NCI-H2107 (cell line): ENCODE data around the gene ADCY5.

Source experiments
- DNase-seq: peaks from one replicate; lab custom pipeline; 2025; lab: John Stamatoyannopoulos, UW

The ADCY5 gene

DNA sequence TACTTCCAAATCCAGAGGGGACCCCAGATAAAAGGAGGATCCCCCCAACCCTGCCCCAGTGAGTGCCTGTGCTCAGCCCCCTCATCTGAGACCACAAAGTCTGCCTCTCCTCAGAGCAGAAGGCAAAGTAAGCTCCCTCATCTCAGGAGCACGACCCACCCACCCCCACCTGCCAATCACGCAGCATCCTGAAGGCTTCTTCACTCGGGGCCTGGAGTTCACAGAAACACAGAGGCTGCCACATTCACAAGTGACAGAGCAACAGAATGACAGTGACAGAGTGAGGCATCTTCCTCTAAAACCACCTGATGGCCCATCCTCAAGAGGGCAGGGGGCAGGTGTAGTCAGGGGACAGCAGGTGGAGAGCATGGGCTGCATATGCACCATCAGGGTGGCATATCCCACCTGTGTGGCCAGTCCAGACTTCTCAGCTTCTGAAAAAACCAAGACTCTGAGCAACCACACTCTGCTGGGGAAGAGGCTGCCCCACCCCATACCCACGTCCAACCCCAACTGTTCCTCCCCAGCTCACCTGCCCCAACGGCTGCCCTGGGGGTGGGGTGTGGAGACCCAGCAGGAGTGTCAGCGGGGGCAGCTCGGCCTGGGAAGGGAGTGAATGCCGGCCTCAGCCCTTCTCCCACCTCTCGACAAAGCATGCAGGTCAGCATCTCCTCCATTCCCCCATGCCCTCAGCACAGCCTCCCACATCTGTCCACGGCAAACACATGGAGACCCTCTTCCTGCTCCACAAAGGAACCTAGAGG is 19.3 kb downstream of the ADCY5 start:
- no peak for DNase-seq

DNA sequence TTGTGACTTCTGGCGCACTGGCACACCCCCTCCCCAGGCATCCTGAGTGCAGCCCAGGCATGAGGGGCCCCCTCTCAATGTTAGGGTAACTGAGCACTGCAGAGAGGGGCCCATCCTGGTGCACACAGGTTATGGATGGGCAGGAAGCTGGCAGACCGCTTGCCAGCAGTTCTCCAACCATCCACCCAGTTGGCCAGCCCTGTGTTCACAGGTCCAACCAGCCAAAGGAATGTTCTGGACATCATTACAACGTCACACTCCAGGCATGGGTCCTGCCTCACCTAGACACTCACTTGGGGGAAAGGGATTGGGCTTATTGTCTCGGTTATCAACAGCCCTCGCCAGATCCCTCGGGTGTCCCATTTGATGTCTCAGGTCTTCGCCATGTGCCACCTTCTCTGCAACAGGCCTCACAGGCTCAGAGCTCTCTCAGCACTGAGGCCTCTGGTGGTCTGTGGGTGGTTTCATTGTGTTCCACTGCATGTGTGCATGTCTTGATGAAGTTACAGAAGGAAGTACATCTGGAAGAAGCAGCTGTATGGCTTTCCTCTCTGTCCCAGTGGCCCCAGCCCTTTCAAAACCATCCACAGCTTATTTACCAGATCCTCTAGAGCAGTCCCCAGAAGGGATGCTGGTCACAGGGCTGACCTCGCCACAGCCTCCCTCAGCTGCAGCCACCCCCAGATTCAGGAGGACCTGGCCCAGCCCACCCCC is 23.7 kb downstream of the ADCY5 start:
- DNase-seq, result no peak

DNA sequence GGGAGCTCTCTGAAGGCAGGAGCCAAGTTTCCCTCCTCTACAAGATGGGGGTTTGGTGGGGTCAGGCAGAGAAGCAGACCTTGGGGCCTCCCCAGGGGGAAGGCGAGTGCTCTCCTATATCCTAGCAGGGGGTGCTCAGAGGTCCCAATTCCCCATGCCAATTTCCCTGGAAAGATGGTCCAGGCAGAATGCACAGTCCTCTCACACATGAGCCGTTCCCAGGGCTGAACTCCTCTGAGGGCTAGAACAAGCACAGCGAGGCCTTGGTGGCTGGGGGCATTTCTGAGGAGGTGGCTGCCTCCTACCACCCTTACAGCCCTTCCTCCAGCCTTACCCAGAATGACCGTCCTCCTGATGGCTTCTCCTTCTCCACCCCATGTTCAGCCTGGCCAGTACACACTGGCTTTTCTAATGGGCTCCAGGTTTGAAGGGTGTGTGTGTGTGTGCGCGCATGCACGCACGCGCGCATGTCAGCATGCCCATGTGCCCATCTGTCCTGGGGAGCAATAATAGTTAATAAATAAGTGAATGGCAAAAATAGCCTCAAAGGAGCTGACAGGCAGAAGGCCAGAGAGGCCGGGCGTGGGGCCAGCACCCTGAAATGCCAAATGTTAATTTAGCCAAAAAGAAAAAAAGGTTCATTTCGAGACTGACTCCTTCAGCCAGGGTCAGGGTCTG is 24.4 kb downstream of the ADCY5 start:
- DNase-seq, result no peak

DNA sequence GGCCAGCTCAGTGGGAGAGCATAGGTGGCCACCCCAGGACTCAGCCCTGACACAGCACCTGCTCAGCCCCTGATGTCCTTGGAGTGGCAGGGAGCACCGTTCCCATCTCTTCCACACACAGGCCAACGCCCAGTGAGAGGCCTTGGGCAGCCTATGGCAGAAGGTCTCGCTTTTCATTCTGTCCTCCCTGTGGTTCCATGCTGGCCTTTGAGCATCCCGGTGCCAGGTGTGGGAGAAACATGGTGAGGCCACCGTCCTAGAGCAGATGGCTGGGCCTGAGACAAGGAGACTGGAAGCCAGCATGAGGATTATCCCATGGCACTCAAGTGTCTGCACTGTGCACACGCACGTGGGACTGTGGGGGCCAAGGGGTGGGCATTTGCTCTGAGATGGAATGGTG is 25.1 kb downstream of the ADCY5 start:
- DNase-seq, result no peak

DNA sequence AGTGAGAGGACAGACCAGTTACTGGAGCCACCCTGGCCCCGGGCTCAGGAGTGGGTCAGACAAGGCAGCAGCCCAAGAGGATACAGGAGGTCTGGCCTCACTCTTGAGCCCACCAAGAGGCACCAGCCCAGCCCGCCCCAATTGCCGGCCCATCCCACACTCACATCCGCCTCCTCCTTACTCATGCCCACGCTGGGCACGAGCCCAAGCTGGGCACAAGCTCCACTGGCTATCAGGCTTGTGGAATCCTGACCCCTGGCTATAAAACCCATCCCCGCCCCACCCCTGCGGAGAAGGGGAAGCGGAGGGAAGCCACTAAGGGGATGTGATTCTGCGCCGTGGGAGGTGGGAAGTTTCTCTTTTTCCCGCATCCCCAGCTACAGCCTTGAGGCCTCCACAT is 25.9 kb downstream of the ADCY5 start:
- no peak for DNase-seq

DNA sequence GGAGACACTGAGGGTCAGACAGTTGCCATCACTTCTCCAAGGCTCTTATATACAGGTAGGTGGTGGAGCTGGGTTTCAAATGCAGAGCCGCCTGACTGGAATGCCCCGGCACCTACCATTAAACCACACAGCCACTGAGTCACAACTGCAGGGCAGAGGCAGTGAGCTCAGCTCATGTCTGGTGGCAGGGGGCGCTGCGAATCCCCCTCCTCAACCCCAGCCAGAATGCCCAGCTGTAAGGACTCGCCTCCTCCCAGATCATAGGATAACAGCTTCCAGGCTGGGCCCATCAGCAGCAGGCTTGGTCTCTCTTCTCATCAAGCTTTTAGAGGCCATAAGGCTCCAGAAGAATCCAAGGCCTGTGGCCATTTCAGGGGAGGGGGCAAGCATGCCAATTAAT is 26.4 kb downstream of the ADCY5 start:
- DNase-seq, result no peak

DNA sequence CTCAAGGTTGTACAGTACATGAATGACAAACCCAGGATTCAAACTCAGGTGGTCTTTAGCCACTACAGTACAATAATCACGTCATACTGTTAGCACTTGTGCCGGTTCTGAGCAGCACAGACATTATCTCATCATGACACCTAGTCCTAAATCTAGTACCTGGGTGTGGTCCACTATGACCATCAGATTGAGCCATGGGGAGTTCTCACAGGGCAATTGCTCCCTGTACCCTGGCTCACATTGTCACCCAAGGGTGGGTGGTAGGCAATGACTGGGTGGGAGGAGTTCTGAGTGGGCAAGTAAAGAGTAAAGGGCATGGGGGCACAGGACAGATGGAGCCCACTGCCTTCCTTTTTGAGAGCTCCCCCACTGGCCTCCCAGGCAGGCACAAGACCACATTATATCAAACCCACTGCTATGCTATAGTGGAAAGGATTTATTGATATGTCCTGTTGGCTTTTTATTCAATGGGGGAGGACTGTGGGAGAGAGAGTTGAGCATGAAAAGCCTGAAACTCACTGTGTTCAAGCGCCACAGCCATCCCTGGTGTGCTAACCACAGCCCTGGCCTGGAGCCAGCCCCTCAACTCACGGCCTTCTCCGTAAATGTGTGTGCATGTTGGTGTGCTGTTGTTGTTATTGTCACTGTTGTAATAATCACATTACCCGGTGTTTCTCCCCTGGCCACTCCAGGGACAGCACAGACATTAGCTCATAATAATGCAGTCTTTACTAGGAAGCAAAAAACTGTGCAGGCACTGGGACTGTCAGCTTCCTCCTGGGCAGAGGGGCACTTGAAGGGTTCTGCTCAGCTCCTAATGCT is 27.3 kb downstream of the ADCY5 start:
- DNase-seq, result peak; percentile 91

DNA sequence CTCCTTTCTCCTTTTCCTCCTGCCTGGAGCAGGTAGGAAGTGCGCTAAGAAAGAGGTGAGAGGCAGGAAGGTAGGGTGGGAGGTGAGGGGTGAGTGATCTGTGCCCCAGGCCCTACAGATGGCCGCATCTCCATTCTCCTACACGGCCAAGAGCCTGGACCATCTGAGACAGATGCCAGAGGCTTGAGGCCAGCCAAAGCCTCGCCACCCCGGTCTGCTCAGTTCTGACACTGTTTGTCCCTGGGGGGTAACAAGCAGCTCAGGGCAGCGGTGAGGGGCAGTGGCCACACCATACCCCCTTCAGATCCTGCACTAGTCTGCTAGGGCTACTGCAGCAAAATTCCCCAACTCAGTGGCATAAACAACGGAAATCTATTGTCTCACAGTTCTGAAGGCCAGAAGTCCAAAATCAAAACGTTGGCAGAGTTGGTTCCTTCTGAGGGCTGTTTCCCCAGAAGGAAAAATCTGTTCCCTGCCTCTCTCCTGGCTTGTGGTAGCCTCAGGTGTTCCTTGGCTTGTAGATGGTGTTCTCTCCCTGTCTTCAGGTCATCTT is 28.4 kb downstream of the ADCY5 start:
- no peak for DNase-seq

DNA sequence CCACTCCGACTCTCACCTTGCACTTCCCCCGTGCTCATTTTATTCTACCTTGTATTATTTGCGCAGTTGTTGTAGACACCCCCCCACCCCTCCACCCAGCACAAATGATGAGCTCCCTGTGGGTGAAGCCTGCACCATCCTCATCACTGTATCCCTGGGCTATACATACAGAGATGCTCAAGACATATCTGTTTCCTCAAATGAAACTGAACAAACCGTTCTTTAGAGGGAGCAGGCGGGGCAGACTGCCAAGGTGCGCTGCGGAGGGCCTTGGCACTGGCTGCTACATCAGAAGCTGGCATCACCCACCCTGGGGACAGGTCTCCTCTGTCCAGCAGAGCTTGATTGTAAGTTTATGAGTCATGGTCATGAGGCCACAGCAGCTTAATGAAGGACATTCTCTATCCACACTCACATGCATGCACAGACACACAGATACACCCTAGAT is 29.0 kb downstream of the ADCY5 start:
- DNase-seq, result no peak

DNA sequence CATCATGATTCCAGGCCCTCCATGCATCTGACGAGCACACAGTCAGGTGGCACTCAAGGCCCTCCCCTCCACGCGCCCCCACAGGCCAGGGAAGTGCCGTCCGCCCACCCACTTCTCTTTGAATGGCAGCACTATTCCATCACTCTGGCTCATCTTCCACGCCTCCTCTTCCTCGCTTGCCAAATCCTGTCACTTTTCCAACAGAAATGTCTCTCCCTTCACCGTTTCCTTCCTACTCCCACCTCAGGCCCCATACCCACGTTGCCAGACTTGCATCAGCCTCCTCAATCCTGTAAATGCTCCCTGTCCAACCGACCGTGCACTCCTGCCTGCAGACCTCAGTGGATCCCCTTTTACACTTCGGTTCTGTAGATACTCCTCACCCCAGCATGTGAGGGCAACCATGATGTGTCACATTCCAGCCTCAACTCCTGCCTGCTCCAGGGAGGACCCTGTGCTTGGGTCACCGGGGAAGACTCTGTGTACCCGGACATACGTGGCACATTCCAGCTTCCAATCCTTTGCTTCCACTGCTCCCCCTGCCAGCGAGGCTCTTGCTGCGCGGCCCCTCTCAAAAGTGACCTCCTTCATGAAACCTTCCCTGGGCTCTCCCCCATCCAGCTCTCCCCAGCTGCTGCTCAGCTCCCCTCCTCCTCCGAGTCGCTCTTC is 29.6 kb downstream of the ADCY5 start:
- no peak for DNase-seq

DNA sequence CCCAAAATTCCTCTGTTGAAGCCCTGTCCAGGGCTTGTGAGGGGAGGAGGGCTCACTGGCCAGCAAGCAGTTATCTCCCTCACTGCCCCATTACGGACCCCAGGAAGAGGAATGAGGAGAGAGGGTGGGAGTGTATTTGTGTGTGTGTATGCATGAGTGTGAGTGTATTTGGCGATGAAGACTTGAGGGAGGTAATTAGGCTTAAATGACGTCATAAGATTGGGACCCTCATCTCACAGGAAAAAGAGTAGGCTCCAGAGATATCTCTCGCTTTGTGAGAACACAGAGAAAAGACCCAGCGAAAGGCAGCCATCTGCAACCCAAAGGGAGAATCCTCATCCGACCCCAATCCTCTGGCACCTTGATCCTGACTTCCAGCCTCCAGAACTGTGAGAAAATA is 32.2 kb downstream of the ADCY5 start:
- DNase-seq, result no peak

DNA sequence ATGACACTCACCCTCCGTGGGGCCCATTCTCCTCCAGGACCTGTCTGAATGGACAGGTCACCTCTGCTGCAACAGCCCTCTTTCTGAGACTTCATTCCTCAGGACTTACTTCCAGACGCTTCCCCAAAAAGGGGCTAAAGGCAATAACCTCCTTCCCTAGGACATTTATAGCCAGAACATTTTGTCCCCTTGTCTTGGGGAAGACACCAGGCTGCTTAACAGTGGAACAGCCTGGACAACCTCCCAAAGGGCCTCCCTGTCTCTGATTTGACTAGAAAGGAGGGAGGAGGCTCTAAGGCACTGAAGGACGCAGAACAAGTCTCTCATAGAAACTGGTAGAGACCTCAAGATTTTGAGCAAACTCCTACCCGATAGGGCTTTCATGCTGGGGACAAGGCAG is 32.7 kb downstream of the ADCY5 start:
- DNase-seq, result no peak

DNA sequence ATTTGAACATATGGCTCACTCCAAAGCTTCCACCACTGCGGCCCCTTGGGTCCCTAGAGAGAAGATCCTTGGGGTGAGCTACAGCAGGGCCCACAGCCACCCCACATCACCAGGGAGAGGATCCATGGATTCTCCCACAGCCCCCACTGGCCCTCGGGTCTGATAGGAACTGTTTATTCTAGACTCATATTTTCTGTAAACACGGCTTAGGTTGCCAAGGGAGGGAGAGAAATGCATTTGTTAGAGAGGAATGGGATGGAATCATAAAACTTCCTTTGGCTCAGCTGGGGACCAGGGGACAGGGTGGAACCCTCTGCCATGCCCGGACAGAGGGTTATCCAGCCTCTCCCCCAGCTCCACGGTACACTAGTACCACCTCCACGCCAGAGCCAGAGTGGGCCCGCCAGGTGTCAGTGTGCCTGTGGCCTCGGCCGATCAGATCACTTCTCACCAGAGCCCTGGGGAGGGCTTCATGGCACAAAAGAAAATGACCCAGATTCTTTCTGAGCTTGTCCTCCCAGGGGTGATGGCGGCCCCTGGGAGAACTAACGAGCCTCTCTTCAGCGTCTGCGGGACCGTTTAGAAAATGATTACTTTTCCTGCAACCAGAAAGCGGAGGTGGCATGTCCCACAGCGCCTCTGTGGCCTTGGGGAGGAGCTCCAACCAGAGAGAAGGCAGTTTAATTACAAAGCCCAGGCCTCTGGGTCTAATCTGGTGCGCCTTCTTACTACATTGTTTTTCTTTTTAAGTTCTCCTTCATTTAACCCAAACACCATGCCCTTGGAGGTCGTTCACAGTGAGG is 33.7 kb downstream of the ADCY5 start:
- DNase-seq, result no peak

DNA sequence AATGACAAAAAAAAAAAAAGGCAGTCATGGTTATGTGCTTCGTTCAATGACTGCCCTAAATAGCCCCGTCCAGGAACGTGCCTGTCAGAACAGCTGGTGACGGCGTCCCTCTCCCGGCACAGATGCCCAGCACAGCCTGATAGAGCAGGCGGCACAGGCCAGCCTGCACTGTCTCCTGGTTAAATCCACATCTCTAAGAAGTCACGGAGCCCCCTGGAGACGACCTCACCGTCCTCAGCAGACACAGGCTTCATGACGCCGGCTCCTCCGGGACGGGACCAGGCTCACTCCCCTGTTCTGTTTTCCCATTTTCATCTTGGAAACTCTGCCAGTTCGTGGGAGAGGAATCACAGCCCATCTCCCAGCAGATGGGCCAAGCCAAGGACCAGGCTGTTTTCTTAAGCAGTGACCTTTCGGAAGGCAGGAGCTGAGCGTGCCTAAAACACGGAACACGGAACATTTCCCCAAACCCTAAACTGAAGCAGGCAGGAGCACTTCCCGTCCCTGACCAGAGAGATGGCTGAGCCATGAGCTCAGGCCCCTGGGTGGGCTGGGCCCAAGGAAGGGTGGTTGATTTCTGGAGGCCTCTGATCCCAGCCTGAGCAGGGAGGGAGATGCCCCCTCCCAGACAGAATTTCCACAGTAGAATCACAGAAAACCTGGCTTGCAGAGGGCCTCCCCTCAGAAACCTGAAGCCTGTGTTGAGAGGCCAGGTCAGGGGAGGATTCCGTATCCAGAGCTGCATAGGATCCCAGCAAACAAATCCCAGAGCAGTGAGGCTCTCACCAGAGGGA is 35.9 kb downstream of the ADCY5 start:
- no peak for DNase-seq

DNA sequence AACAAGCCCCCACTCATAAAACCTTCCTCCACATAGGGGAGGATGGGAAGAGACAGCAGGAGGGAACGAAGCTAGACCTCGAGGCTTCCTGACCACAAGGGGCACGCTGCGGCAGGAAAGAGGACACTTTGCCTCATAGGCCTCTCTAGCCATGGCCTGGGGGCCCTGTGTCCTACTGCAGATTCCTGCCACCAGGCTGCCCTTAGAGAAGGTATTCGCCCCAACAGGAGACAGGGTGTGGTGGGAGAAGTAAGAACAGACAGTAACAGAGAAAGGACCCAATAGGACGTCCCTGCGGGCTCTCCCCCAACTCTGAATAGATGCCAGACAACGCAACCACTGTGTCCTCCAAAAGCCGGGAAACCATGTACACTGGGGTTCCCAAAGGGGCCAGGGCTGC is 36.8 kb downstream of the ADCY5 start:
- no peak for DNase-seq

DNA sequence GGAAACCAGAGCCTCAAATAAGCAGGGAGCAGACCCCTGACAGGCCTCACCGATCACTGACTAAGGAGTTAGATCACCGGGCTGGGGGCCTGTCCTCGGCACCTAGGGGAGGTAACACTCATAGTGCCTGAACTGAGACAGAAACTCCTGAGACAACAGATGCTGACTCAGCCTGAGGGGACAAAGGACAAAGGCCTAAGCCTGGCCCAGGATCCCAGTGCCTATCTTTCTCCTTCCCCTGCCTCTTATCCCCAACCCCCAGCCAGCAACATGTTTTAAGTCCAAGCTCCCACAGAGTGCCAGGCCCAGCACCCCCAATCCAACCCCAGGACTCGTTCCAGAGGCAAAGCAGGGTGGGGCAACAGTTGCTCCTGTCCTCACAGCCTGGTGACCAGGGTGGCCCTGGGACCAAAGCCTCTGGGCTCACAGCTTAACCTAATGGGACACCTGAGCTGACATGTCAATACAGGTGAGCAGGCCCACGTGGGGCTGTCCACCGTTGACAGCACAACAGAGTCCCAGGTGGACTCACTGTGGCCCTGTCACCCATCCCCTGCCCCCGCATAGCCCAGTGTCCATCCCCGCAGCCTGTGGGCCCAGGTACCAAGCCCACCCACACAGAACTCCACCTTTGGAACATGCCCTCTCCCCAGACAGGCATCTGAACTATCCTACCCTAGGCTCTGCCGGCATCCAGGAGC is 37.4 kb downstream of the ADCY5 start:
- DNase-seq, result no peak

DNA sequence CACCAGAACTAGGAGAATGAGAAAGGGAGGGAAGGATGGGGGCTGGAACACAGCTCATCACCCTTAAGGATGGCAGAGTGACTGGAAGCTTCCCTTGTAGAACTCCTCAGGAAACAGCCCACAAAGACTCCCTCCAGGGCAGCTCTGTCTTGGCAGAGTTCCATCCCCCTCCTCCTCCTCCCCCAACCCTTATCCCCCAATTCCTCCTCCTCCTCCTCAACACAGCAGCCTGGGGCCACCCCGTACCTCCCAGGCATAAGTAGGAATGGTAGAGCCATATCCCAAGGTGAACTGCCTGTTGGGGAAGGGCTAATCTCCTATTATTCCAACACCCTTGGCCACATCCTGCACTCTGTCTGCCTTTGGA is 38.8 kb downstream of the ADCY5 start:
- no peak for DNase-seq

DNA sequence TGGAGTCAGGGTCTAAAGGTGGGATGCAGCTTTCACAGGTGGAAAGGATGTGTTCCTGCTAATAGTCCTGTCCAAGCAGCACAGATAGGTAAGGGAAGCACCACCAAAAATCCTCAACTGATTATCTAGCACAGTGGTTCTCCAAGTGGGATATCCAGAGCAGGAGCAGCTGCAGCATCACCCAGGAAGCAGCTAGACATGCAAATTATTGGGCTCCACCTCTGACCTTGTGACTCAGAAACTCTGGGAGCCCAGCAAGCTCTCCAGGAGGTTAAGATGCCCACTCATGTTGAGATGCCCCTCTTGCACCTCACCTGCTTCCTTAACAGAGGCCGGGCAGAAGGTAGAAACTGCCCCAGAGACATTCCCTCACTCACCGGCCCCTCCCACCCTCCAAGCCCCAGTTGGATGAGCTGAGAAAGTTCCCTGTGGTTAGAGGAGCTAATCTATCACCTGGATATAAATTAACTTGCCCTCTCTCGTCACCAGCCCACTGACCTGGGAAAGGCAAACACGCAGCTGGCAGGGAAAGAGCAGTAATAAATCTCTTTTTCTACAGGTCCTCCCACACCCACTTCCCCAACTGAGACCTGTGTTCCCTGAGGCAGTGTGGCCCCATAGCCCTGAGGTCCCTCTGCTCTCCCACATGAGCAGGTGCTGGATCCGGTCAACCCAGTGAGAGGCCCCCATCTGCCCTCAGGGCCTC is 39.3 kb downstream of the ADCY5 start:
- DNase-seq, result no peak

DNA sequence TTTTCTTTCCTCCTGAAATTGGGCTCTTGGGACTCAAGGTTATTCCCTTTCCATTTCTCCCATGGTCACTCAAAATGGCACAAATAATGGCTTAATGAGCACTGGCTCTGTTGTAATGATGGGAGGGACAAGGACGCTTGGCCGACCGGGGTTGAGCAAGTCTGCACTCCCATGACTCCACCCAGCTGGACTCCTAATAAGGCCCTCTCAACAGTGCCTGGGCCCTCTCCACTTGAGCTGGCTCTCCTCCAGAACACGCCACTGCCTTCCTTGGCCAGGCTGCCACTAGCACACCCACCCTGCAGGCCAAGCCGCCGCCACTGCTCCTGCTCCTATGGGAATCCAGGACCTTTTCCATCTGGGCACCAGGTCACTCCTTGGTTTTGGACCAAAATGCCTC is 42.3 kb downstream of the ADCY5 start:
- DNase-seq, result no peak
